Endothelial cell of umbilical vein (primary cell): ENCODE data around the gene PHOSPHO1. TPM values are rescaled to one million over a fixed set of nuclear protein-coding genes. Genes with fewer than 3 reads are reported as not detected.

ENCODE experiments used
- BruUV-seq: library from RNA; stranded (reverse); fragments of 400-500 nt; replicated peaks from 2 replicates; lab custom pipeline; 2021; lab: Mats Ljungman, UMichigan
- CTCF ChIA-PET: fragments of 300-600, 350-600 bp; sonication (Branson Sonifier 250); formaldehyde crosslinking; loops from one replicate; lab custom pipeline; 2021; ENCODE audit warnings: antibody characterized with exemption, inconsistent platforms; lab: Charles Lee
- POLR2A ChIA-PET: fragments of 300-600, 350-600 bp; sonication (Branson Sonifier 250); formaldehyde crosslinking; loops from one replicate; lab custom pipeline; 2021; ENCODE audit warnings: antibody characterized with exemption, inconsistent platforms; lab: Charles Lee
- DNase-seq: peaks from one replicate; pipeline ENCODE4 v3.0.0-alpha.2; 2011; ENCODE audit warnings: low read depth, low spot score
- FAIRE-seq: peaks from 2 replicates; lab custom pipeline; 2011; peaks lifted over from hg19 to GRCh38; lab: Jason Lieb, UNC
- H2AFZ ChIP-seq: 2 replicates; pipeline ENCODE4 v1.6.0; 2012; ENCODE audit warnings: low read depth, low read length, control low read depth, inconsistent platforms
- H3K27ac ChIP-seq: 2 replicates; pipeline ENCODE4 v1.5.1; 2011; ENCODE audit warnings: low read depth, mild to moderate bottlenecking, control low read depth, low read length, moderate library complexity; ENCODE audit not compliant: insufficient read depth
- H3K27me3 ChIP-seq, 2 experiments: 2 replicates each; pipeline versions ENCODE4 v1.6.0 to v1.6.1; 2011; ENCODE audit warnings: low read length in 2 of 2, mixed read lengths in 1 of 2; ENCODE audit not compliant: control insufficient read depth in 2 of 2, insufficient read depth in 2 of 2
- H3K36me3 ChIP-seq, 2 experiments: 2 replicates in 1 of 2; 3 replicates in 1 of 2; pipeline ENCODE4 v1.5.1; 2011; ENCODE audit warnings: low read length in 2 of 2, mild to moderate bottlenecking in 1 of 2, moderate library complexity in 1 of 2; ENCODE audit not compliant: control insufficient read depth in 2 of 2, insufficient read depth in 2 of 2; ENCODE audit errors: extremely low read depth in 1 of 2
- H3K4me1 ChIP-seq: 3 replicates; pipeline ENCODE4 v1.5.1; 2011; ENCODE audit warnings: mild to moderate bottlenecking, low read length; ENCODE audit not compliant: control insufficient read depth, insufficient read depth; ENCODE audit errors: extremely low read depth
- H3K4me2 ChIP-seq: 2 replicates; pipeline ENCODE4 v1.6.1; 2011; ENCODE audit warnings: low read length, control low read depth, mixed read lengths; ENCODE audit not compliant: insufficient read depth
- H3K4me3 ChIP-seq, 3 experiments: fragments of 200-600 bp in 1 of 3; sonication (generic), shearing (Covaris generic) in 1 of 3; replicated peaks in 1 of 3; 2 replicates each; pipeline ENCODE4 v1.5.1; 2011 to 2016; ENCODE audit warnings: control low read depth in 3 of 3, low read length in 3 of 3, mild to moderate bottlenecking in 2 of 3, inconsistent platforms in 1 of 3, low read depth in 1 of 3, moderate library complexity in 1 of 3; ENCODE audit not compliant: insufficient read depth in 1 of 3
- H3K79me2 ChIP-seq: 2 replicates; pipeline ENCODE4 v1.6.0; 2012; ENCODE audit warnings: low read length, inconsistent platforms; ENCODE audit not compliant: control insufficient read depth, insufficient read depth
- H3K9ac ChIP-seq: replicated peaks from 2 replicates; pipeline ENCODE3; 2011; ENCODE audit warnings: low read length, control low read depth; ENCODE audit not compliant: insufficient read depth; ENCODE audit errors: extremely low read depth
- H3K9me1 ChIP-seq: replicated peaks from 3 replicates; pipeline ENCODE4 v1.6.0; 2011; ENCODE audit warnings: mild to moderate bottlenecking, low read length; ENCODE audit not compliant: control insufficient read depth, insufficient read depth; ENCODE audit errors: extremely low read depth
- H3K9me3 ChIP-seq: replicated peaks from 2 replicates; pipeline ENCODE4 v1.5.1; 2012; ENCODE audit warnings: low read length, inconsistent platforms; ENCODE audit not compliant: control insufficient read depth, insufficient read depth
- H4K20me1 ChIP-seq: replicated peaks from 2 replicates; pipeline ENCODE3; 2011; ENCODE audit warnings: mild to moderate bottlenecking, low read length; ENCODE audit not compliant: control insufficient read depth, insufficient read depth; ENCODE audit errors: extremely low read depth
- EZH2 ChIP-seq: IDR thresholded peaks from 2 replicates; pipeline ENCODE4 v1.6.1; 2012; ENCODE audit warnings: borderline replicate concordance, low read depth, mild to moderate bottlenecking, moderate library complexity, low read length, inconsistent platforms; ENCODE audit not compliant: severe bottlenecking
- FOS ChIP-seq: IDR thresholded peaks from 2 replicates; pipeline ENCODE4 v1.6.1; 2011; ENCODE audit warnings: mild to moderate bottlenecking, low read length, moderate library complexity, borderline replicate concordance; ENCODE audit not compliant: insufficient read depth
- GATA2 ChIP-seq: IDR thresholded peaks from 2 replicates; pipeline ENCODE4 v1.7.0; 2011; ENCODE audit warnings: low read depth, mild to moderate bottlenecking, moderate library complexity, mixed read lengths, low read length; ENCODE audit not compliant: insufficient read length, insufficient read depth
- JUN ChIP-seq: IDR thresholded peaks from 2 replicates; pipeline ENCODE4 v1.6.1; 2011; ENCODE audit warnings: borderline replicate concordance, low read depth; ENCODE audit not compliant: insufficient read length, insufficient read depth
- MAX ChIP-seq: IDR thresholded peaks from 2 replicates; pipeline ENCODE4 v1.6.1; 2011; ENCODE audit not compliant: insufficient read depth, insufficient read length
- MYC ChIP-seq: IDR thresholded peaks from one replicate; pipeline ENCODE4 v1.6.1; 2011; ENCODE audit warnings: mild to moderate bottlenecking, low read depth, low read length
- POLR2A ChIP-seq: IDR thresholded peaks from 2 replicates; pipeline ENCODE4 v1.6.1; 2012; ENCODE audit warnings: low read depth, mild to moderate bottlenecking, control low read depth, low read length
- POLR2AphosphoS5 ChIP-seq: IDR thresholded peaks from 2 replicates; pipeline ENCODE4 v1.6.1; 2012; ENCODE audit warnings: low read depth, mild to moderate bottlenecking, control low read depth, low read length, moderate library complexity; ENCODE audit not compliant: insufficient read depth
- dilution Hi-C: fragments of 300-500 bp; cut with MboI; formaldehyde crosslinking; loops from one replicate; pipeline ENCODE4 v1.15.0; 2019; ENCODE audit warnings: low sequenced_read_pairs; ENCODE audit not compliant: extremely low pct_ligation_motif_present
- intact Hi-C: fragments of 100-400 bp; cut with micrococcal nuclease; formaldehyde crosslinking; loops from one replicate; pipeline ENCODE4 v1.10.0; 2022
- polyA plus RNA-seq, 4 experiments: library from polyadenylated mRNA; depleted of rRNA in 3 of 4; stranded (reverse) in 3 of 4; unstranded in 1 of 4; fragments of >200 nt; gene quantifications; 2 replicates each; pipeline versions ENCODE4 v1.2.1 to v1.2.3, GENCODE V29; 2011 to 2012; ENCODE audit warnings: missing spikeins in 1 of 4
- total RNA-seq: library from RNA; stranded (reverse); gene quantifications from 2 replicates; pipeline ENCODE4 v1.2.3, GENCODE V29; 2021
- TF ChIP-seq, protein P1 (sequence below), 2 donors: IDR thresholded peaks; 1 replicate in 1 of 2; 2 replicates in 1 of 2; pipeline ENCODE4 v1.5.1; 2011; ENCODE audit warnings: low read length in 2 of 2, mild to moderate bottlenecking in 2 of 2, moderate library complexity in 2 of 2, control low read depth in 1 of 2, inconsistent platforms in 1 of 2, low read depth in 1 of 2; ENCODE audit not compliant: insufficient read depth in 1 of 2; ENCODE audit errors: extremely low read depth in 1 of 2

The PHOSPHO1 gene
- total and polyA plus RNA-seq, 2 donors (not counting 3 experiments of a cell fraction or from before 2014, with no cell fraction given) = 0.23 TPM; not detected in 1

GRCh38 chr17:49278076-49278475 lies 47.5 kb upstream of the PHOSPHO1 start:
- Histone ChIP-seq H3K9ac (no peak overlapping the region), H3K4me1 (no peaks in the 10 kb centered on the region), H3K9me3 (no peaks in the 10 kb centered on the region), H3K79me2 (no peaks in the 10 kb centered on the region), H2AFZ (no peak overlapping the region), H3K27ac (no peak overlapping the region), H3K9me1 (no peaks in the 10 kb centered on the region), H3K4me2 (no peak overlapping the region), H3K36me3 (no peaks in the 10 kb centered on the region), H3K4me3 (no peak overlapping the region), H4K20me1 (no peaks in the 10 kb centered on the region), H3K27me3 (no peaks in the 10 kb centered on the region)
- dilution Hi-C loops (no loop called here), intact Hi-C loops (no loop called here)
- DNase-seq = no peak
- ChIA-PET CTCF (interaction anchor here (2.0 kb wide), 1 partner anchor 13 kb away, joined by 8 read pairs; no protein-coding TSS in a partner anchor), POLR2A (no interaction called here)
- BruUV-seq = no TSS peak
- FAIRE-seq = no peak
- no peak for TF ChIP-seq POLR2A
- no peak for TF ChIP-seq MYC
- no peak for TF ChIP-seq GATA2
- no peak for TF ChIP-seq MAX
- no peak for TF ChIP-seq FOS
- no peak for TF ChIP-seq EZH2
- TF ChIP-seq POLR2AphosphoS5 = no peak
- TF ChIP-seq, protein P1, sequence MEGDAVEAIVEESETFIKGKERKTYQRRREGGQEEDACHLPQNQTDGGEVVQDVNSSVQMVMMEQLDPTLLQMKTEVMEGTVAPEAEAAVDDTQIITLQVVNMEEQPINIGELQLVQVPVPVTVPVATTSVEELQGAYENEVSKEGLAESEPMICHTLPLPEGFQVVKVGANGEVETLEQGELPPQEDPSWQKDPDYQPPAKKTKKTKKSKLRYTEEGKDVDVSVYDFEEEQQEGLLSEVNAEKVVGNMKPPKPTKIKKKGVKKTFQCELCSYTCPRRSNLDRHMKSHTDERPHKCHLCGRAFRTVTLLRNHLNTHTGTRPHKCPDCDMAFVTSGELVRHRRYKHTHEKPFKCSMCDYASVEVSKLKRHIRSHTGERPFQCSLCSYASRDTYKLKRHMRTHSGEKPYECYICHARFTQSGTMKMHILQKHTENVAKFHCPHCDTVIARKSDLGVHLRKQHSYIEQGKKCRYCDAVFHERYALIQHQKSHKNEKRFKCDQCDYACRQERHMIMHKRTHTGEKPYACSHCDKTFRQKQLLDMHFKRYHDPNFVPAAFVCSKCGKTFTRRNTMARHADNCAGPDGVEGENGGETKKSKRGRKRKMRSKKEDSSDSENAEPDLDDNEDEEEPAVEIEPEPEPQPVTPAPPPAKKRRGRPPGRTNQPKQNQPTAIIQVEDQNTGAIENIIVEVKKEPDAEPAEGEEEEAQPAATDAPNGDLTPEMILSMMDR (IDR thresholded peaks at IDR 0.05; ENCODE audit: extremely low read depth in 1 of 2, insufficient read depth in 1 of 2, low read depth in 1 of 2, low read length in 2 of 2) = no peak
- TF ChIP-seq JUN = no peak
